ENCODE results near the gene CNKSR1.

DNA sequence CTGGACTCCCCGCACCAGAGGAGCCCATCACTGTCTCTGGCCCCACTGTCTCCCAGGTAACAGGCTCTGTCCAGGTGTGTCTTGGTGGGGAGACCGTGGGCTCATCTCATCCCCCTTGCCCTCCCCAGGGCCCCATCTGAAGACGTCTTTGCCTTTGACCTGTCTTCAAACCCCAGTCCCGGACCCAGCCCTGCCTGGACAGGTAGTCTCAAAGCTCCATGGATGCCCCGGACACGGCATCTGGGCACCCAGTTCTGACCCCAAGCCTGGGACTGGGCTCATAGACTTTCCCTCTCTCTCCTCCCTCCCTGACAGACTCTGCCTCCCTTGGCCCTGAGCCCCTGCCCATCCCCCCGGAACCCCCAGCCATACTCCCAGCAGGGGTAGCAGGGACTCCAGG is 6.8 kb downstream of the CNKSR1 start:
- TF ChIP-seq POLR2A (IDR thresholded peaks at IDR 0.05), result no peak
- TF ChIP-seq, protein P1, sequence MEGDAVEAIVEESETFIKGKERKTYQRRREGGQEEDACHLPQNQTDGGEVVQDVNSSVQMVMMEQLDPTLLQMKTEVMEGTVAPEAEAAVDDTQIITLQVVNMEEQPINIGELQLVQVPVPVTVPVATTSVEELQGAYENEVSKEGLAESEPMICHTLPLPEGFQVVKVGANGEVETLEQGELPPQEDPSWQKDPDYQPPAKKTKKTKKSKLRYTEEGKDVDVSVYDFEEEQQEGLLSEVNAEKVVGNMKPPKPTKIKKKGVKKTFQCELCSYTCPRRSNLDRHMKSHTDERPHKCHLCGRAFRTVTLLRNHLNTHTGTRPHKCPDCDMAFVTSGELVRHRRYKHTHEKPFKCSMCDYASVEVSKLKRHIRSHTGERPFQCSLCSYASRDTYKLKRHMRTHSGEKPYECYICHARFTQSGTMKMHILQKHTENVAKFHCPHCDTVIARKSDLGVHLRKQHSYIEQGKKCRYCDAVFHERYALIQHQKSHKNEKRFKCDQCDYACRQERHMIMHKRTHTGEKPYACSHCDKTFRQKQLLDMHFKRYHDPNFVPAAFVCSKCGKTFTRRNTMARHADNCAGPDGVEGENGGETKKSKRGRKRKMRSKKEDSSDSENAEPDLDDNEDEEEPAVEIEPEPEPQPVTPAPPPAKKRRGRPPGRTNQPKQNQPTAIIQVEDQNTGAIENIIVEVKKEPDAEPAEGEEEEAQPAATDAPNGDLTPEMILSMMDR (IDR thresholded peaks at IDR 0.05), result no peak
- TF ChIP-seq EP300 (IDR thresholded peaks at IDR 0.05), result no peak
